T47D (cell line): ENCODE data around the gene DHRS13.
"Not testable (repeated sequence)": the region's sequence is repeated elsewhere in the genome, so short reads cannot be mapped to it uniquely, and the experiment has no call there.

ENCODE experiments used
- DNase-seq, 2 experiments: peaks; one replicate each; pipeline versions ENCODE4 v3.0.0 to v3.0.0-alpha.2; 2011 to 2012; ENCODE audit warnings: low read depth in 1 of 2, low spot score in 1 of 2
- JUND ChIP-seq: IDR thresholded peaks from 2 replicates; pipeline ENCODE4 v1.6.1; 2012; ENCODE audit warnings: low read depth
- in situ Hi-C: cut with HindIII; loops from 2 replicates; pipeline ENCODE4 v1.10.0; 2016; ENCODE audit warnings: low sequenced_read_pairs, low pct_unique_long_range_greater_than_20kb

Gene DHRS13

GRCh38 chr17:28849281-28849680 is 53.6 kb downstream of the DHRS13 start:
- peak in 1 of 2 experiments; percentile 30 for DNase-seq
- TF ChIP-seq JUND, result no peak

DNA sequence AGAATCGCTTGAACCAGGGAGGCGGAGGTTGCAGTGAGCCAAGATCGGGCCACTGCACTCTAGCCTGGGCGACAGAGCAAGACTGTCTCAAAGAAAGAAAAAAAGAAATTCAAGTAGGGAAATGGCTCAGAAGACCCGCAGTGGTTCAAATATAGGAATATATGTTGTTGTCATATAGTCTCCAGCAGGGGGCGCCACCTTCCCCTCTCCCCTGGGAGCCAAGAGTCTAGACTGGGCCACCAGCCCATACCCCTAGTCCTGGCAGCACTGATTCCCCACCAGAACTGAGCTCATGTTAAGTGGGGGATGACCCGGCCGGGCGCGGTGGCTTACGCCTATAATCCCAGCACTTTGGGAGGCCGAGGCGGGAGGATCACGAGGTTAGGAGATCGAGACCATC is 54.2 kb downstream of the DHRS13 start:
- in situ Hi-C loops, result not testable (repeated sequence)

More at GRCh38 chr17:28849281-28849680, 53.6 kb downstream of the DHRS13 start:
- in situ Hi-C loops, result no loop called here

More for the DNA sequence above, 54.2 kb downstream of the DHRS13 start:
- peak in 1 of 2 experiments; percentile 45 for DNase-seq
